HG03060 (cell line): Measurements from ENCODE around the gene CDK3.

Experiments
- ATAC-seq: cut with Tn5 transposase; IDR thresholded peaks from one replicate; pipeline ENCODE4 v1.9.1; 2021; ENCODE audit warnings: low read depth, moderate number of reproducible peaks; ENCODE audit not compliant: unreplicated experiment

Gene CDK3

DNA sequence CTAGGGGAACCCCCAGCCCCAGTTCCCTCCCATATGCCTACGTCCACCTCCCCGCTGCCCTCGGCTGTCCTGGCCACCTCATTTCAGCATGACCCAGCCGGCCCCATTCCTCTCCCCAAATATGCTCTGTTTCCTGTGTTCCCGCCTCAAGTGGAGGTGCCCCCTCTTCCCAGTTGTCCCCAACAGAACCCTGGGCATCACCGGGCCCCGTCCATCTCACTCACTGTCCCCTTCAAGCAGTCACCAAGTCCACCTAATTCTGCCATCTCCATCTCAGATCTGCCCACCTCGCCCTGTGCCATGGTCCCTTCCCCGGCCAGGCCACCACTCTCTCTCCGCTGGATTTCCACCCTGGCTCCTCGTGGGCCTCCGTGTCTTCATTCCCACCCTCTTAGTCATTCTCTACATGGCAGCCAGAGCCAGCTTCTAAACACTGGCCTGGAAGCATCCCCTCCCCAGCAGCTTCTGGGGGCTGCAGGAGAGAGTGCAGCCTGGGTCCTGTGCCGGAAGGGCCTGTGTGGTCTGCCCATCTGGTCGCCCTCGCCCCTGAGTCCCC, 12.8 kb downstream of the CDK3 start:
- no peak for ATAC-seq

DNA sequence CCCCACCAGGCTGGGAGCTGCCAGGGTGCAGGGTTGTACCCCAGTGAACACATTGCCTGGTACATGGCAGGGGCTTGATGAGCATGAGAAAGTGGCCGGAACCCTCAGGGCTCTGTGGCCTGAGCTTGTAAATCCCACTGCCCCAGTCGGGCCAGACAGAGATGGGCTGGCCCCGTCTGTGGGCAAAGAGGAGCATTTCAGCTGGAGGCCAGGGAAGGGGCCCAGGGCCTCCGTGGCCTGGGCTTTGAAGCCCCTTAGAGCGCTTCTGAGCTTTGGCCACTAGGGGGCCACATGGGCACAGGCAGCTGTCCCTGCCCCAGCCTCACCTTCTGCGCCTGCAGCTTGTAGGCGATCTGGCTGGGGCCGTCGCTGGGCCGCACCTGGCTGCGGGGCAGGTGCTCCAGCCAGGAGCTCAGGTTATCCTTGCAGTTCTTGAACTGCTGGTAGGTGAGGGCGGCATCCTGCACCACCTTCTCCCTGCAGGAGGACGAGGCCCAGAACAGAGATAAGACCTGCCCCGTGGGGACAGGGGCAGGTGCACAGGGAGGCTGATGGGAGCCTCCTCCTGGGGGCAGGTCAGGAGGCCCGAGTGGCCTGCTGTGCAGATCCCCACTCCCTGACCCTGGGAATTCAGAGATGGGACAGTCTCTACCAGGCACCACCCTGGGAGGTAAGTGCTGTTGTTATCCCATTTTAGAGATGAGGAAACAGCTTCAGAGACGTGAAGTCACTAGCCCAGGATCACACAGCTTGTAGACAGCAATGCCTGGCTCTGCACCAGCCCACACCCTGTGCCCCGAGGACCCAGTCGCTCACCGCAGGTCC, 13.7 kb downstream of the CDK3 start:
- ATAC-seq: no peak

DNA sequence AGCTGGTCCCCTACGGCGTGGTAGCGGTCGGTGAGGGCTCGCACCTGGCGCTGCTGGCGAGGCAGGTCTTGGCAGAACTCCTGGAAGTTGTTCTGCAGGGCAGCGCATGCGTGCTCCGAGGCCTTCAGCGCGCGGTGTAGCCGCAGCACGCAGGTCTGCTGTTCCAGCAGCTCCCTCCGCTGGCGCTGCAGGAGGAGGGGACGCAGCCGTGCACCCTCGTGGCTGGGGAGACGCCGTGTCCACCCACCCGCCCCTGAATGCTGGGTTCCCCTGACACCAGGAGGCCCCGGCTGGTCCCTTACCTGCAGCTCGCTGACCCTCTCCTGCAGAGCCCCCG, 14.2 kb downstream of the CDK3 start:
- no peak for ATAC-seq

DNA sequence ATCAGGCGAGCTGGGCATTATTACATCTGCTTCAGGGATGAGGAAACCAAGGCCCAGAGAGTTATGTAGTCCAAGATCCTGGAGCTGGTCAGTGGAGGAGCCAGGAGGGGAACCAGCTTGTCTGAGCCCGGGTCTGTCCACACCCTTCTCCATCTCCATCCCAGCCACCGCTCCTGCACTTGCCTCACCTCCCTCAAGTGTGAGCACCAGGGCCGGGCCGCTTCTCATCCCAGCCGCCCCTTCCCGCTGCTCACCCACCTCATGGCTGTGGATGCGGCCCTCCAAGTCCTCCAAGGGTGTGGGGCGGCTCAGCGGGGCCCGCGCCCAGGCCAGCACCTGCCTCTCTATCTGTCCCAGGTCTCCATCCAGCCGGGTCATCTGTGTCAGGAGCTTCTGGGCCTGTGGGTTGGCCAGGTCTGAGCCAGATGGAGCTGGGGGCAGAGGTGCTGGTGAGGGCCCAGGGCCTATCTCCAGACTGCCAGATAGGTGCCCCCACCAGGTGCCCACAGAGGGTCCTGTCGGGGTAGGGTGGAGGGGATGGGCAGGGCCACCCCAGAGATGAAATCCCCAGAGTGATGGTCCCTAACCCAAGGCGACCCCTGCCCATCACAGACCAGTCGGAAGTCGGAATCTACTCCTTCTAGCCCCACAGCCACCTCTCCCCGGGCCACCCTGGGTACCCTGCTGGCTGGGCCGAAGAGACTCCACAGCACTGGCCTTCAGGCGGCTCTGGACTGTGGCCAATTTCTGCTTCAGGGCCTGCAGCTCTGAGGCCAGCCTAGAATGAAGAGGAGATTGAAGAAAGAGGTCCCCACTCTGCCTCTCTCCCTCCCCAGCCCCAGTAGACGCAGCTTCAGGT, 17.1 kb downstream of the CDK3 start:
- ATAC-seq: no peak

DNA sequence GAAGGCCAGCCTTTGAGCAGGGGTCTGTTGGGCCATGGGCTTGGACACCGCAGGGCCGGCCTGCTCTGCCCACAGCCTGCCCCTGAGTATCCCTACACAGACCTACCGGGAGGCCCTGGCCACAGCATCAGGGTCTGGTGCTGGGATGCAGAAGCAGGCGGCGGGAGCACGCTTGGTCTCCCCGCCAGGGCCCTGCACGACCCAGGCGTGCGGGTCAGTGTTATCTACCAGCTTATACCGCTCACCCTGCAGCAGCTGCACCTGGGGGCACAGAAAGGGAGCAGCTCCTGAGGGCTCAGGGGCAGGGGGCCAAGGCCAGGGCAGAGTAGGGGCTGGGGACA, 17.7 kb downstream of the CDK3 start:
- ATAC-seq: no peak

DNA sequence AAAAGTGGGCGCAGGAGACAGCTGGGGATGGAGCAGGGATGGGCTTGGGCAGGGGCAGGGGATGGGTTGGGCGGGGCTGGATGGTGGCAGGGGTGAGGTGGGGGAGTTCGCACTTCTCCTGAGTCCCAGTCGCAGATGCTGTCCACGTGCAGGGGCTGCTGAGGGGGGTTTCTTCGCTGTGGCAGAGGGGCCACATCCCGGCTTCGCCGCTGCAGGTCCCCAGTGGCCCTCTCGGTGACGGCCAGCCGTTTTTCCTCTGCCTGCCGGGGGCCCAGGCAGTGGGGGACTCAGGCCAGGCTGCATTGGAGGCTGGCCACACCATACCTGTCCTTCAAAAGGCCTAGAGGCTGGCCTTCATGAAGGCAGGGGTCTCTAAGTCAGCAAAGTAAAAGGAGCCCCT, 18.1 kb downstream of the CDK3 start:
- no peak for ATAC-seq

DNA sequence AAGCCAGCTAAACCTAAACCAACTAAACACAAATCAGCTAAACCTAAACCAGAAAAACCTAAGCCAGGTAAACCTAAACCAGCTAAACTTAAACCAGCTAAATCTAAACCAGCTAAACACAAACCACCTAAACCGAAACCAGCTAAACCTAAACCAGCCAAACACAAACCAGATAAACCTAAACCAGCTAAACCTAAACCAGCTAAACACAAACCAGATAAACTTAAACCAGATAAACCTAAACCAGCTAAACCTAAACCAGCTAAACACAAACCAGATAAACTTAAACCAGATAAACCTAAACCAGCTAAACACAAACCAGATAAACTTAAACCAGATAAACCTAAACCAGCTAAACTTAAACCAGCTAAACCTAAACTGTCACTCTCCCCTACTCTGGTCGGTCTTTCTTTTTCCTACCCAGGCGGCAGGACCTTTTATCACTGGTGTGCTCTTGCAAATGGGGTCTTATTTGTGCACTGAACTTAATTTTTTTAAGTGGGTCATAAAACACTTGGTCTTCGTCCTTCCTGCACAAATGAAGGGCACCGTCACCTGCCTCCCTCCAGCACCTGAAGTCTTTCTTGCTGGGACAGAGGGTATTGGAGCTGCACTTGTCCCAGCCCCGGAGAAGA, 19.3 kb downstream of the CDK3 start:
- ATAC-seq: no peak

DNA sequence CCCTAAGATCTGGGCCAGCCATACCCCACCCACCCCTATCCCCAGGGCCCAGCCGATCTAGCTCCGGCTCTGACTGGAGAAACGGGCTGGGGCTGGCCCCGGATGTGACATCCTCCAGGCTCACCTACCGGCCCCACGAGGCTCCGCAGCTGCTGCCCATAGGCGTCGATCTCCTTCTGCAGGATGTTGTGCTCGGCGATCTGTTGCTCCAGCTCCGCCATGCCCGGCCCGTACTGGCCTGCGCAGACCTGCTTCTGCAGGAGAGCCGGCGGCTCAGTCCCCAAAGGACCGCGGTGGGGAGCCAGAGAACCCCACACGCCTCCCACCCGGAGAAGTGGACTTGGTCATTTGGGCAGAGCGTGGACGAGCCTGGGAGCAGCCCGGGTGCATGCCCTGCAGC, 21.6 kb downstream of the CDK3 start:
- ATAC-seq: no peak

DNA sequence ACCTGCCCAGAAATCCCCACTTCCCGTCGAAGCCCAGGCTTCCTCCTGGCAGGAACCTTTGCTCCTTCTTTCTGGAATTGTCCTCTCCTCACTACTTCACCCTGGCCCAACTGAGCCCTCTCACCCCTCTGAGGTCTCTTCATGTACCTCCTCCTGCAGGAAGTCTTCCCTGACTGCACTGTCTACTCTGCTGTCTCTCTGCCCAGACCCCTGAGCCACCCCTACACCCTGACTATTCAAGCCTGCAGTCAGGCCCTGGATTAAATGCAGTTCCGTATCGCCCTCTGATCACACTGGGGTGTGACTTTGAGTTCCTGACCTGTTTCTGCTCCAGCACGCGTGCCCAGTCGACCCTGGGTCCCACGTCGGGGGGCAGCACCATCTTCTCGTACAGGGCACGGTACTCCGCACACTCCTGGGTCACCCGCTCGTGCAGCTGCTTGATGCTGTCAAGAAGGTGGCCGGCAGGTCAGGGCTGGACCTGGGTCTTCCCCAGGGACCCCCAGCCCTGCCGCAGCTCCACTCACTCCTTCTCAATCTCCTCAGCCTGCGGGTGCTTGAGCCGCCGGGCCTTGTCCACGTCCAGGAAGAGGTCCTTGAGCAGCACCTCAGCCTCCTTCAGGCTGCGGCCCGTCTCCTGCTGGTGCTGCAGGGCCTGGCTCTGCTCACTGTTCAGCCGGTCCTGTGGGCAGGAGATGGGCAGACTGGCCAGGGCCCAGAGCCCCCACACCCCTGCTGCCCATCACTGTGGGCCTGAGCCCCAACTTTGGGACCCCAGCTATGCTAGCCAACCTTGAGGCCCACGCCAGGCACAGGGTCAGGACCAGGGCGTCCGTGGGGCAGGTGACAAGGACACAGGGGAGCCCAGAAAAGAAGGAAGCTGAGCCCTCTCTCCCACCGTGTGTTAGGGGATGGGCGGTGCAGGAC, 22.6 kb downstream of the CDK3 start:
- no peak for ATAC-seq

DNA sequence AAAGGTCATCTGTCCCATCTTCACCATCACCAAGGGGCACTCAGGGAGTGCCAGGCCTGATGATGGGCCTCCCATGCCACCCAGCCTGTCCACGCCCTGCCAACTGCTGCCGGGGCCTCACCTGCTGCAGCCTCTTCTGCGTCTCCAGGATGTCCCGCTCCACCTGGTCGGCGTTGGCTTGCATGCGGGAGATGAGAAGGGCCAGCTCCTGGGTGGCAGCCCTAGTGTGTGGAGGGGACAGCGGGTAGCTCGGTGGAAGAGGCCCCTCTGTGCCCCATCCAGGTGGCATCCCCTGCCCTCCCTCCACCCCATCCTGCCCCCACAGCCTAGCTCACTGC, 23.2 kb downstream of the CDK3 start:
- ATAC-seq: no peak

DNA sequence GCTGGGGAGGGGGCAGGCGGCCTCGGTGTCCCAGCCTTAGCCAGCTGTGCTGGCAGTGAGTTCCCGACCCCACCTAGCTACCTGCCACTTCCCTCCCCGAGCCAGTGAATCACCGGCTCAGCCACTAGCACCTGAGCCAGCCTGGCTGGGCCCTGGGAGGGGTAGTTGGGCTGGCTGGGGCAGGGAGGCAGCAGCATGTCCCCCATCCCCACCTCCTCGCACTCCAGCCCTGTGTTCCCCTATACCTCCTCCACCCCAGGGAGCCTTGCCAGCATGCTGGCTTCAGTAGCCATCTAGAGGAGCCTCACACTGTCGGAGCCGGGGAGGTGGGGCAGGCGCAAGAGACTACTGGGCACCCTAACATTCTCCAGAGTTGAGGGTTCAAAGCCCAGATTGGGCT, 23.7 kb downstream of the CDK3 start:
- ATAC-seq: no peak

DNA sequence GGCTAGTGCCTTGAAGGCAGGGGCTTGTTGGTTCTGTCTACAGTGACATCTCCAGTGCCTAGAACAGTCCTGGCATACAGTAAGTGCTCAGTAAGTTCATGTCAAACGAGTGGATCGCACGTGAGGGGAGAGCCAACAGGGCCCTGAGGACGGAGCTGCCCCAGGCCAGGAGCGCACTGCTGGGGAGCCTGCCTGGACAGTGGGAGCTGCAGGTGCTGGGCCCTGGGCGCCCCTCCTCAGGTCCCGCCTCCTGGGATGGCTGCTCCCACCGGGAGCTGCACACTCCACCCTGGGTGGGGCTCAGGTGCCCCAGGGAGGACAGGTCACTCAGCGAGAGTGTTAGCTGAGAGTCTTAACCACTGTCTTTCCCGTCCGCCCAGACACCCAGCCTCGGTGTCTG, 24.6 kb downstream of the CDK3 start:
- ATAC-seq: no peak

DNA sequence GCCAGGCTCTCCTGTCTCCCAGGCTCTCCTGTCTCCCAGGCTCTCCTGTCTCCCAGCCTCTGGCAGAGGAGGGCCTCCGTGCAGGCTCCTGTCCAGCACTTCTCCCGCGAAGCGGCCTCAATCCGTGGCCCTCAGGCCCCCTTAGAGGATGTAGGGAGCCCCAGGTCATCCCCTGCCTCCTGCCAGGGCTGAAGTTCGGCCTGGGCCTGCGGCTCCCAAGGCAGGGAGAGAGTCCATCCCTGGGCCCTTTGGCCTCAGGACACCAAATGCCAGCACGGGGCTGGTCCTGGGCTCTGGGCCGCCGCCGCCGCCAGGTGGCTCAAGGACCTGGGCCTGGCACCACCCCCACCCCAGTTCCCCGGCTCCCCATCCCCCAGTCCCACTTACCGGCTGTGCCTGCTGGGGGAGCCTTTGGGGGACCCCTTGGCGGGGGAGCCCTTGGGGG, 26.1 kb downstream of the CDK3 start:
- ATAC-seq: no peak

DNA sequence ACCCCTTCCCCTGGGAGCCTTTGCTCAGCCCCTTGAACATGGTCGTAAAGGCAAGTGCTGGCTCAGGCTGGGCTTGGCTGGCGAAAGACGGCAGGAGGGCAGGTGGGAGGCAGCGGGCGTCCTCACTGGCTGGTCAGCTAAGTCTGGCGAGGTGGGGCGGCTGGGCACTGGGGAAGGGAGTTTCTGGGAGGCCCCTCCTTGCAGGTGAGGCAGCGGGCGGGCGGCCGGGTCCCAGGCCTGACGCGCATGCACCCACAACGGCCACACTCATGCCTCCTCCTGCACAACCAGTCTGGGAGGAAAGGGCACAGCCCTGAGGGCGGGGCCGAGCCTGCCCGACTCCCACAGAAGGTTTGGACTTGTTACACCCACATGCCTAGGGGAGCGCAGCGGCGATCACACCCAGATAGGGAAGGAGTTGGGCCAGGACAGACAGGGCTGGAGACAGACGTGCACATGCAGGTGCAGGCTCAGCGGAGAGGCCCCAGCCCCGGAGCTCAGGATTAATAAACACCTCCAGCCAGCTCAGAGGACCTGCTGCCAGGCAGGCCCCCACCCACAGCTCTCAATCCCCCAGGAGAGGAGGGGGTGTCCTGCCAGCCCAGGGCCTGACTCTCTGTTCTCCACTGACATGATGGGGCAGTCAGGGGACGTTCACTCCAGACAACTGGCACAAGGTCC, 26.6 kb downstream of the CDK3 start, which contains the start of gene EVPL:
EVPL (minus strand) TSS at position 148 of the 681 bp plus-strand sequence; CDS start at position 40, 108 bp downstream.
- no peak for ATAC-seq

DNA sequence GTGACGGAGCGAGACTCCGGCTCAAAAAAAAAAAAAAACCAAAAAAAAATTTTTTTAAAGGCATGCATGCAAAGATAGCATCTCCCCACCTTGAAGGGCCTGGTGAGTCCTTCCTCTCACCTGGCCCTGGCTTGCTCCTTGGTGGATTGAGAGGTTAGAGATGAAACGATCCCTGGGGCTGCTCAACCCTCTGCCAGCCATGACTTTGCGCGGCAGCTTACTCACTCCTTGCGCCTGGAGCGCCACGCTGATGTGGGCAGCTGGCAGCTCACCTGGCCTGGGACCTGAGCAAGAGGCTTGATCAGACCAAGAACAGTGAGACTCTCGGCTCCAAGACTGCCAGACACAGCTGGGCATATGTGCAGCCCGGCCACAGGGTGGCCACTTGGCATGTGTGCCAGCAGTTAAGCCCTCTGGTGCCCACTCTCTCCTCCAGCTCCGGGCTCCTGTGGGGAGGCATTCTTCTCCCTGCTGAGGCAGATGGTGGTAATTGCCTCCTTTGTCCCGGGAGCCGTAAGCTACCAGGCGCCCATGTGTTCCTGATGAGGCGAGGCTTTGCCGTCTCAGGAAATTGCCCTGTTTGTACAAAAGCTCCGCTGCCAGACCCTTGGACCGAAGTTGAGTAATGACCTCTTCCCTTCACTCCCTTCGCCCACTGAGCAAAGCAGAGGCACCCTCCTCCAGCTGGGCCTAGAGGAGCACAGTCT, 31.6 kb downstream of the CDK3 start:
- ATAC-seq: no peak

DNA sequence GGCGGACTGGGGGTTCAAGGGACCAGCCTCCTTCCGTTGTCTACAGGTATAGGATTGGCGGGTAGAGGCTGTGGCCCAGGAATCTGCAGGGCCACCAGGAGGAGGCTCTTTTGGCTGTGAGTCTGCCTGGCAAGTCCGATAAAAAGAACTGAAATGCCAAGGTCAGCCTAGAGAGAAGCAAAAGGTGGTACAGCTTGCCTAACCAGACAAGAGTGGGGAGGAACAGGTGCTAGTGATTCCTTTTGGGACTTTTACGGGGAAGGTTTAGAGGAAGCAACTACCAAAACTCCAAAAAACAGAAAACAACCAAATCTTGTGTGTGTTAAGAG, 32.1 kb downstream of the CDK3 start:
- no peak for ATAC-seq

DNA sequence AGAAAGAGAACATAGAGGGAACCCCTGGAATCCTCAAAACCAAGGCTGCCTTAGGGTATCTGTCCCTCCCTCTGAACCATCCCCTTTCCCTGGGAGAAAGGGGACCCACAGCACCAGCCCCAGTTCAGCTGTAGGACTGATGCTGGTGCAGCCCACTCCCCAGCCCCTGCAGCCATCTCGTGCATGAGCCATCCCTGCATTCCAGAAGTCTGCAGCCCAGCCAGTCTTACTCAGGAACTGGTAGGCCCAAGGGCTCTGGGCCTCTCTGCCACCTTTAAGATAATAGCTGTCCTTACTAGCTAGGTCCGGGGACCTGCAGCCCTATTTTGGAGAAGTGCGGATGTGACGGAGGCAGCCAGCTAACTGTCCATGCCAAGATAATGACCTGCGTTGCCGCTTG, 32.5 kb downstream of the CDK3 start:
- ATAC-seq: no peak

DNA sequence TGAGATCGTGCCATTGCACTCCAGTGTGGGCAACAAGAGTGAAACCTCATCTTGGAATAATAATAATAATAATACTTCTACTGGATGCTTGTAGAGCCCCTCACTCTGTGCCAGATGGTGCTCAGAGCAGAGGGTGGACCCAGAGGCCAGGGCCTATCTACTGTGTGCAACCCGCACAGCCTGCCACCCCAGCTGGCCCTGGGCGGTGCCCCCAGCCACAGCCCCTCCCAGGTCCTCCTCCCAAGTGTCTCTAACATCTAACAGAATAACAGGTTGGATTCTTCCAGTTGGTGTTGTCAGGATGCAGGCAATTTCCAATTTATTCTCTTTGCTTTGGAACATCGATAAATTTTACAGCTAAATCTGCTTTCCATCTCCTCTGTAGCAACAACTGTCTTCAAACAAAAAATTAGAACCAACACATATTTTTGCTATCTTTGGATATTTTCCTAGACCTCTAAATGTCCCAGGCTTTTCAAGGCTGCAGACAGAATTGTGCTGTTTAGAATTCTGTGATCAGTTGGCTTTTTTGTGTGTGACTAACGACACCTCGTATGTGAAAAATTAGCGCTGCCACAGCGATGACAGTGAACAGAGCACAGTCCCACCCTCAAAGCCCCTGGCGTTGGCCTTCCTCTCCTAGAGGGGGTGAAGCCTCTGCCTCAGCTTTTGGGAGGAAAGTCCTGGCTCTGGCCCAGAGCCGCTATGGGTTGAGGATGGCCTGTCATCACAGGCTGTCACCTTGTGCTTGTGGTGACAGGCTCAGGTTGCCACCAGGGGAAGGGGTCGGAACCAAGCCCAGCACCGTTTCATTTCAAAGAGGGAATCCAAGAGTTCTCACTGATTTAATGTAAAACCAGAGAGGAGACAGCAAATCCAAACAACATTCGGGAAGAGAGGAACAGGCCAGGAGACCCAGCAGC, 34.0 kb downstream of the CDK3 start:
- ATAC-seq: no peak
